Progenitor cell of endocrine pancreas (in vitro differentiated cells): ENCODE results near the gene SLAIN2. TPM values are rescaled to one million over a fixed set of nuclear protein-coding genes. Genes with fewer than 3 reads are reported as not detected.
"Not testable (repeated sequence)": the region's sequence is repeated elsewhere in the genome, so short reads cannot be mapped to it uniquely, and the experiment has no call there.

Experiments
- DNase-seq: peaks from one replicate; pipeline ENCODE4 v3.0.0; 2021; ENCODE audit warnings: low spot score; ENCODE audit not compliant: unreplicated experiment
- H3K27ac Mint-ChIP-seq: 2 replicates; pipeline ENCODE4 v1.8.0; 2021; ENCODE audit warnings: mild to moderate bottlenecking, moderate library complexity, mixed read lengths
- H3K27me3 Mint-ChIP-seq: 2 replicates; pipeline ENCODE4 v1.8.0; 2021; ENCODE audit warnings: mixed read lengths
- H3K36me3 Mint-ChIP-seq: 2 replicates; pipeline ENCODE4 v1.8.0; 2022; ENCODE audit warnings: mixed read lengths; ENCODE audit not compliant: insufficient read depth
- H3K4me1 Mint-ChIP-seq: 2 replicates; pipeline ENCODE4 v1.8.0; 2021; ENCODE audit warnings: low read depth, mixed read lengths
- H3K4me3 Mint-ChIP-seq: 2 replicates; pipeline ENCODE4 v1.8.0; 2021; ENCODE audit warnings: low read depth, mild to moderate bottlenecking, moderate library complexity, mixed read lengths
- H3K9me3 Mint-ChIP-seq: 2 replicates; pipeline ENCODE4 v1.8.0; 2021; ENCODE audit warnings: low read depth, mixed read lengths
- CTCF ChIP-seq: fragments of 200-600 bp; sonication (generic); IDR thresholded peaks from one replicate; pipeline ENCODE4 v1.5.0; 2021; ENCODE audit warnings: antibody characterized with exemption, mild to moderate bottlenecking; ENCODE audit not compliant: unreplicated experiment
- total RNA-seq: library from RNA; stranded (reverse); gene quantifications from 2 replicates; pipeline ENCODE4 v1.2.1, GENCODE V29; 2021

The SLAIN2 gene
- total RNA-seq, 1 donor from 2014 or later, result 54.5 TPM

GRCh38 chr4:48446642-48447041 lies 105.3 kb downstream of the SLAIN2 start:
- Mint-ChIP-seq H3K4me3 (no peak overlapping the region), H3K4me1 (no peaks in the 10 kb centered on the region), H3K36me3 (no peaks in the 10 kb centered on the region), H3K27me3 (no peaks in the 10 kb centered on the region), H3K27ac (no peak overlapping the region), H3K9me3 (no peaks in the 10 kb centered on the region)
- DNase-seq, result no peak
- no peak for TF ChIP-seq CTCF

- TF ChIP-seq CTCF, result no peak
- no peaks in the 10 kb centered on the region for H3K4me1 Mint-ChIP-seq
- H3K36me3 Mint-ChIP-seq, result no peaks in the 10 kb centered on the region
- DNase-seq, result no peak
- no peak overlapping the region for H3K4me3 Mint-ChIP-seq
- no peak overlapping the region for H3K27ac Mint-ChIP-seq
- no peaks in the 10 kb centered on the region for H3K27me3 Mint-ChIP-seq
- no peaks in the 10 kb centered on the region for H3K9me3 Mint-ChIP-seq
These were observed 107.8 kb downstream of the SLAIN2 start for GRCh38 chr4:48449151-48449550.

- DNase-seq, result no peak
These were observed 109.4 kb downstream of the SLAIN2 start for GRCh38 chr4:48450740-48451139.

GRCh38 chr4:48451656-48452055 lies 110.3 kb downstream of the SLAIN2 start:
- H3K4me3 Mint-ChIP-seq, H3K9me3 Mint-ChIP-seq, H3K27ac Mint-ChIP-seq, H3K27me3 Mint-ChIP-seq, H3K4me1 Mint-ChIP-seq, DNase-seq, H3K36me3 Mint-ChIP-seq: not testable (repeated sequence)

More at GRCh38 chr4:48450740-48451139, 109.4 kb downstream of the SLAIN2 start:
- Mint-ChIP-seq H3K4me3 (no peak overlapping the region), H3K36me3 (no peaks in the 10 kb centered on the region), H3K27ac (no peak overlapping the region), H3K9me3 (no peaks in the 10 kb centered on the region), H3K27me3 (no peaks in the 10 kb centered on the region), H3K4me1 (no peaks in the 10 kb centered on the region)
- no peak for TF ChIP-seq CTCF

GRCh38 chr4:48454591-48454990 lies 113.3 kb downstream of the SLAIN2 start:
- H3K36me3 Mint-ChIP-seq, result no peaks in the 10 kb centered on the region
- no peak for DNase-seq
- H3K9me3 Mint-ChIP-seq, result no peaks in the 10 kb centered on the region
- H3K4me1 Mint-ChIP-seq, result no peaks in the 10 kb centered on the region
- TF ChIP-seq CTCF, result no peak
- H3K4me3 Mint-ChIP-seq, result no peak overlapping the region
- H3K27ac Mint-ChIP-seq, result no peak overlapping the region
- H3K27me3 Mint-ChIP-seq, result no peaks in the 10 kb centered on the region

- no peak overlapping the region for H3K27ac Mint-ChIP-seq
- no peak for TF ChIP-seq CTCF
- no peak overlapping the region for H3K4me3 Mint-ChIP-seq
- H3K4me1 Mint-ChIP-seq, result peaks cover 5% of the 10 kb centered on the region
- no peaks in the 10 kb centered on the region for H3K9me3 Mint-ChIP-seq
- no peaks in the 10 kb centered on the region for H3K27me3 Mint-ChIP-seq
- H3K36me3 Mint-ChIP-seq, result no peaks in the 10 kb centered on the region
- no peak for DNase-seq
These were observed 119.7 kb downstream of the SLAIN2 start for GRCh38 chr4:48461000-48461399.
